T follicular helper cell (primary cell): ENCODE measurements around the gene DUSP22.

Source experiments
- DNase-seq: peaks from one replicate; pipeline ENCODE4 v3.0.0-alpha.2; 2020; ENCODE audit warnings: low read depth

DUSP22 gene

GRCh38 chr6:395432-396125 is 103.3 kb downstream of the DUSP22 start:
- DNase-seq = no peak

GRCh38 chr6:396126-396520 is 103.8 kb downstream of the DUSP22 start:
- DNase-seq = no peak

- DNase-seq = no peak
Observed at GRCh38 chr6:397056-397455, 104.8 kb downstream of the DUSP22 start.

GRCh38 chr6:397604-398003 is 105.3 kb downstream of the DUSP22 start:
- DNase-seq = no peak

GRCh38 chr6:398065-398464 is 105.8 kb downstream of the DUSP22 start:
- DNase-seq = no peak

GRCh38 chr6:398558-399078 is 106.3 kb downstream of the DUSP22 start:
- DNase-seq = no peak

GRCh38 chr6:399785-400534 is 107.7 kb downstream of the DUSP22 start:
- no peak for DNase-seq

GRCh38 chr6:400815-401214 is 108.5 kb downstream of the DUSP22 start:
- DNase-seq = no peak
